K562 (cell line): ENCODE results near the gene LEPROT. TPM values are rescaled to one million over a fixed set of nuclear protein-coding genes. Genes with fewer than 3 reads are reported as not detected.

Experiments
- ADNP ChIP-seq: fragments of 200-800 bp; sonication (Bioruptor generic); IDR thresholded peaks from 2 replicates; pipeline ENCODE4 v1.6.1; 2016; ENCODE audit warnings: missing genetic modification characterization, missing compliant biosample characterization
- DNMT1 ChIP-seq: fragments of 450-650 bp; IDR thresholded peaks from 2 replicates; pipeline ENCODE4 v1.6.1; 2016; ENCODE audit warnings: antibody characterized with exemption, mild to moderate bottlenecking
- EHMT2 ChIP-seq: fragments of 450-650 bp; IDR thresholded peaks from 2 replicates; pipeline ENCODE4 v1.6.1; 2018; ENCODE audit warnings: antibody characterized with exemption
- KHSRP ChIP-seq: fragments of 450-650 bp; IDR thresholded peaks from 2 replicates; pipeline ENCODE4 v1.6.1; 2017
- MAFK ChIP-seq: IDR thresholded peaks from 2 replicates; pipeline ENCODE4 v1.6.1; 2011; ENCODE audit warnings: low read length, improper control_type of control experiment
- NR1H2 ChIP-seq: sonication (generic); formaldehyde crosslinking; IDR thresholded peaks from 2 replicates; pipeline ENCODE4 v1.4.0; 2020; ENCODE audit warnings: mild to moderate bottlenecking, missing genetic modification reagents
- ZBTB26 ChIP-seq: fragments of 450-650 bp; formaldehyde crosslinking; IDR thresholded peaks from 2 replicates; pipeline ENCODE4 v1.4.0; 2022; ENCODE audit warnings: missing genetic modification characterization
- ZBTB49 ChIP-seq: sonication (generic); formaldehyde crosslinking; IDR thresholded peaks from 2 replicates; pipeline ENCODE4 v1.8.0; 2022; ENCODE audit warnings: missing genetic modification reagents, mild to moderate bottlenecking, borderline replicate concordance
- ZFP30 ChIP-seq: fragments of 250-450 bp; sonication (Bioruptor Pico); IDR thresholded peaks from 2 replicates; pipeline ENCODE4 v1.8.0; 2022; ENCODE audit warnings: moderate library complexity, mild to moderate bottlenecking, inconsistent platforms, borderline replicate concordance
- ZNF76 ChIP-seq: fragments of 250-450 bp; sonication (Bioruptor Pico); IDR thresholded peaks from 2 replicates; pipeline ENCODE4 v1.4.0; 2020; ENCODE audit warnings: mild to moderate bottlenecking, moderate library complexity, borderline replicate concordance
- polyA plus RNA-seq, 8 experiments: library from polyadenylated mRNA; depleted of rRNA in 4 of 8; stranded (reverse) in 5 of 8; unstranded in 3 of 8; fragments of >200 nt; fragmentation: Nextera tagmentation in 2 of 8; fragmentation: Illumina TruSeq in 1 of 8; extraction: Ambion mirVana in 2 of 8; extraction: Trizol in 1 of 8; gene quantifications; 2 replicates each; pipeline versions ENCODE4 v1.2.1 to v1.2.3, GENCODE V29; 2011 to 2014; ENCODE audit warnings: inconsistent platforms in 1 of 8, missing spikeins in 1 of 8
- total RNA-seq, 7 experiments: library from RNA; depleted of rRNA in 6 of 7; stranded (reverse); fragments of >200 nt in 6 of 7; fragmentation: Illumina TruSeq in 2 of 7; extraction: Trizol in 2 of 7; gene quantifications; 2 replicates each; pipeline versions ENCODE4 v1.2.1 to v1.2.3, GENCODE V29; 2011 to 2021; ENCODE audit warnings: low replicate concordance in 1 of 7
- TF ChIP-seq, protein P1 (sequence below): fragments of 450-650 bp; formaldehyde crosslinking; IDR thresholded peaks from 2 replicates; pipeline ENCODE4 v1.4.0; 2020; ENCODE audit warnings: mild to moderate bottlenecking, mixed read lengths
- TF ChIP-seq, protein P2 (sequence below): fragments of 250-450 bp; sonication (Bioruptor Pico); IDR thresholded peaks from 2 replicates; pipeline ENCODE4 v1.4.0; 2020; ENCODE audit warnings: mild to moderate bottlenecking

The LEPROT gene
- total and polyA plus RNA-seq, 9 of the 15 experiments (the other 6 are each of a cell fraction or from before 2014, with no cell fraction given) = 28.1 to 97.5 (median 45.8) TPM

- peak; percentile 36; the same call in 1 of the 2 replicates for TF ChIP-seq ZBTB26 (CRISPR knock-in tag)
- no peak for TF ChIP-seq ZNF76
- no peak for TF ChIP-seq MAFK
- 0 out of 2 replicates have a peak, but pooled peaks have one; percentile 12 for TF ChIP-seq ADNP (tag)
- TF ChIP-seq DNMT1 = no peak
- TF ChIP-seq, protein P1, sequence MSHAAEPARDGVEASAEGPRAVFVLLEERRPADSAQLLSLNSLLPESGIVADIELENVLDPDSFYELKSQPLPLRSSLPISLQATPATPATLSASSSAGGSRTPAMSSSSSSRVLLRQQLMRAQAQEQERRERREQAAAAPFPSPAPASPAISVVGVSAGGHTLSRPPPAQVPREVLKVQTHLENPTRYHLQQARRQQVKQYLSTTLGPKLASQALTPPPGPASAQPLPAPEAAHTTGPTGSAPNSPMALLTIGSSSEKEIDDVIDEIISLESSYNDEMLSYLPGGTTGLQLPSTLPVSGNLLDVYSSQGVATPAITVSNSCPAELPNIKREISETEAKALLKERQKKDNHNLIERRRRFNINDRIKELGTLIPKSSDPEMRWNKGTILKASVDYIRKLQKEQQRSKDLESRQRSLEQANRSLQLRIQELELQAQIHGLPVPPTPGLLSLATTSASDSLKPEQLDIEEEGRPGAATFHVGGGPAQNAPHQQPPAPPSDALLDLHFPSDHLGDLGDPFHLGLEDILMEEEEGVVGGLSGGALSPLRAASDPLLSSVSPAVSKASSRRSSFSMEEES (CRISPR knock-in tag) = no peak
- TF ChIP-seq ZFP30 = no peak
- TF ChIP-seq, protein P2, sequence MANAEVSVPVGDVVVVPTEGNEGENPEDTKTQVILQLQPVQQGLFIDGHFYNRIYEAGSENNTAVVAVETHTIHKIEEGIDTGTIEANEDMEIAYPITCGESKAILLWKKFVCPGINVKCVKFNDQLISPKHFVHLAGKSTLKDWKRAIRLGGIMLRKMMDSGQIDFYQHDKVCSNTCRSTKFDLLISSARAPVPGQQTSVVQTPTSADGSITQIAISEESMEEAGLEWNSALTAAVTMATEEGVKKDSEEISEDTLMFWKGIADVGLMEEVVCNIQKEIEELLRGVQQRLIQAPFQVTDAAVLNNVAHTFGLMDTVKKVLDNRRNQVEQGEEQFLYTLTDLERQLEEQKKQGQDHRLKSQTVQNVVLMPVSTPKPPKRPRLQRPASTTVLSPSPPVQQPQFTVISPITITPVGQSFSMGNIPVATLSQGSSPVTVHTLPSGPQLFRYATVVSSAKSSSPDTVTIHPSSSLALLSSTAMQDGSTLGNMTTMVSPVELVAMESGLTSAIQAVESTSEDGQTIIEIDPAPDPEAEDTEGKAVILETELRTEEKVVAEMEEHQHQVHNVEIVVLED = no peak
- TF ChIP-seq ZBTB49 (CRISPR knock-in tag) = no peak
- TF ChIP-seq KHSRP = no peak
- TF ChIP-seq NR1H2 (CRISPR knock-in tag) = no peak
- 0 out of 2 replicates have a peak, but pooled peaks have one; percentile 40 for TF ChIP-seq EHMT2
These were observed 19.9 kb downstream of the LEPROT start (continued) for GRCh38 chr1:65440322-65440900.
